ENCODE data around the gene RALGDS.

Gene RALGDS

DNA sequence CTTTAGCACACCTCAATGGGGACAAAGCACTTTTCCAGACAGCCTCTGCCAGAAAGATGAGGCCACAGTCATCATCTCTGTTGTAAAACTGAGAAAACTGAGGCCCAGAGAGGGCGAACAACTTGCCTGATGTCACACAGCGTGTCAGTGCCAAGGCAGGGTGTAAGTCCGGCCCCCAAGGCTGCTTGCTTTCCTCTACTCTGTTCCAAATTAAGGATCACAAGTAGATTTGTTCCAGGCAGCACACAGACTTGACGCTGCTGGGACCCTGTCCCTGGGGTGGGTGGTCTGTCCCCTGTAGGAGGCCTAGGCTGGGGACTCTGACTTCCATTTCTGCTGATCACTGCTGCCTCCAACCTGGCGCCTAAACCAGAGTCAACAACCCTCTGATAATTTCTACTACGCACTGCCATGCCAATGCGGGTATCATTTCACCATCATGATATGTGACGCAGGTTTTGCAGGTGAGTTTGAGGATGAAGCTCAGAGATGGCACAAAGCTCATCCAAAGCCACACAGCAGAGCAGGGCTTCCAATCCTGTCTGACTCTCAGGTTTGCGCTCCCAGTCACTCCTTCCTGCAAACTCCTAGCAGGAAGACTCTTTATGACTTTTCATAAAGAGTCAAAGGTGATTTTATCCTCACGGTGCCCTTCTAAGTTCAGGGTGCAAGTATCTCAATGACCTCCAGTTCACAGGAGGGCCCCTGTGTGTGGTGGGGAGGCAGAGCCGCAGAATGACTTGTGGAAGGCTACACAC lies 13.5 kb upstream of the RALGDS start:
- no peak for DNase-seq (ENCODE audit: low read depth)

DNA sequence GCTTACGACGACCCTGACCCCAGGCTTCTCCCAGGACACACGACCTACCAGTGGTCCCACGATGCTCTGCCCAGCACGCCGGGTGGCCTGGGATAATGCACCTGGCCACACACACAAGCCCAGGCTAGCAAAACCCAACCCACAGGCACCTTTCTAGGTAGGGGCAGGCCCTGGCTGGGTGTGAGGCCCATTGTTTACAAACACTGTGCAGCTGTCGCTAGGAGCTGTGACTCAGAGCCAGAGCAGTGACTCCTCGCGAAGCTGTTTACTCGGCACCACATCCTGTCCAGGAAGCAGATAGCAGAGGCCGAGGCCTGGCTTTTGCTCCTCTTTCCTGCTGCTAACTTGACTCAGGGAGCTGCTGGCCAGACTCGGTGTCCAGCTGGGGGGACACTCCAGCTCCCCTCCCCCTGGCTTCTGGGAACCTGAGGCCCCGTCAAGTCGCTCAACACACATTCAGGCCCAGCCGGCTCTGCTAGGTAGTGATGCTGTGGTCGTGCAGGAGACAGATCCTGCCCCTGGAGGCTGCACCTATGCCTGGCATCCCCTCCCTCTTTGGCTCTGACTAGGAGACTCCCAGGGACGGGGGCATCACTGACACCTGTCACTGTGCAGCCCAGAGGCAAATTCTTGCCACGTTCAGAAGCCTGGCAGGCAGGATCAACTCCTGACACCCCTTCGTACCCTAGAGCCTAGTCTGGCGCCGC lies 12.8 kb upstream of the RALGDS start:
- peak; percentile 80 for DNase-seq (ENCODE audit: low read depth)

DNA sequence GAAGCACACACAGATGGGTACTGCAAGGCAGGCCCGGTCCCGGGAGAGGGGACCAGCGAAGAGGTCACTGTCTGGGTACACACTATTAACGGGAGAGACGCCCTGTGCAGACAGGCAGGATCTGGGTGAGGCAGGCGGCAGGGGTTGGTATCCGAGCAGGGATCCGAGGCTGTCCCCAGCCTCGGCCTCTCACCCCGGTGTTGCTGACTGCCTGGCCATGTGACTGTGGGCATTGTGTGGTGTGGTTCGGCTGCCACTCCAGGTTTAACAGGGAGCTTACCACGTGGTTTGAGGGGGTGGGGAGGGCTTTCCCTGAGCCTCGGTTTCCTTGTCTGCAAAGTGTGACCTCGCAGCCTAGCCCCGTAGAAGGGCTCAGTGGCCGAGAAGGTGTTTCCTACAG lies 11.1 kb upstream of the RALGDS start:
- no peak for DNase-seq (ENCODE audit: low read depth)

DNA sequence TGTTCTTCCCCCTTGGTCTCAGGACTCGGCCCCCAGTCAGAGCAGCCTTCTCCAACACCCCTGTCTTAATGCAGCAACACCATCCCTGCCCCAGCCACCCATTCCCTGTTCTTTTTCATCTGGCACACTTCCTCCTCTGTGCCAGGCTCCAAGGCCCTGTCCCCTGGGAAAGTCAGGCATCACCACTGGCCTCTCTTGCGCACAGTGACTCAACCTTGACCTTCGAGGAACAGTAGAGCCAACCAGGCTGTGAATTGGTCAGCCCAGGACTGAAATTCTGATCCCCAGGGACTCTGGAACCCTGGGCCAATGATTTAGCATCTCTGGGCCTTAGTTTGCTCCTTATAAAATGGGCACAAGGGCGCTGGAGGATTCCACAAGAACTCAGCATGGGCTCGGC lies 10.5 kb upstream of the RALGDS start:
- no peak for DNase-seq (ENCODE audit: low read depth)

DNA sequence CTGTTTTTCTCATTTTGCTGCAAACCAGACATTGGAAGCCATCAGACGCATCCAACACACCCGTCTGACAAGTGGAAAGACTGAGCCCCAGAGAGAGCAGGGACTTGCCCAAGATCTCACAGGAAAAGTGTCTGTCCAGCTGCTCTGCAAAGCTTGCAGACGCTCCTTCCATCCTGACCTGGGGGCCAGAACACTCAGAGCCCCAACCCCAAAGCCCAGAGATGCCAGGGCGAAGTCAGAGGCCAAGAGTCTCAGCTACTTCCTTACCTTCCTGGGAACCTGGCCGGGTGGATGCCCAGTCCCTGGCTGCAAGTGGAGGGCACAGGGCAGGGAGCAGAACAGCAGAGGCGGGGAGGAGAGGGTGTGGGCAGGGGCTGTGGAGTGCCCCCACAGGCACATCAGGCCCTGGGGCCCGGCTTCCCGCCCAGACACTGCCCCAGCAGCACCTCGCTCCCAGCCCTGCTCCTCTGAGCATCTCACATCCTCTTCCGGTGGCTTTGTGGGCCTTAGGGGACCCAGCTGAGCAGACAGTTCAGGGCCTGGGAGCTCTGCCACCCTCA lies 9.7 kb upstream of the RALGDS start:
- no peak for DNase-seq (ENCODE audit: low read depth)

DNA sequence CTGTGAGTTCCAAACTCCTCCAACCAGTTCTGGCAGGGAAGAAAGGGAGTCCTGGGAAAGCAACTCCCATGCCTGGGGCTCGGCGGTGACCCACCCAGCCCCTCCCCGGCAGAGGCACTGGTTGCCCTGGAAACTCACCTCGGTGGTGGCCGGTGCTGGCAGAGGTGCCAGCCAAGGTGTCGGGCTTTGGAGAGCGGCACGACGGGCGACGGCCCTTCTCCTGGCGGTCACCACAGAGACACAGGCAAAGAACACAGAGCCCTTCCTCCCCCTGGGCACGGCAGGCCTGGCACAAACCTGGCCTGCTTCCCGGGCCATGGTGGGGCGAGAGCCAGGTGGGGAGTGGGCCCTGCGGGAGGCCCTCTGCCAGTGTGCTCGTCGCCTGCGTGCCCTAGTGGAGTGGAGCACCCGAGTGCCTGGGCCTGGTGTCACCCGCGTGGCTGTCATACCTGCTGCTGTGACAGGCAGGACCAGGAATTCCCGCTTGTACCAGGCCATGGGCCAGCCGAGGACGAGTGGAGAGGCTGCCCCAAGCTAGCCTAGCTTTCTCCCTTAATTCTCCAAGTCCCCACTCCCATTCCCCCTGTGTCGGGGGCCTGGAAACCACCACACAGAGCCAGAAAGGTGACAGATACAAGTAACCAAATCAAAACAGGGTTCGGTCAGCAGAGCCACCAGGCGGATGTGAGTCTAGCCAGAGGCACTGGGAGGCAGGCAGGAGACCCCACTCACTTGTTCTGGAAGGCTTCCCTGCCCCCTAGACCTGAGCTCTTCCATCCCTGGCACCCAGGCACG lies 8.2 kb upstream of the RALGDS start:
- DNase-seq (ENCODE audit: low read depth) = no peak

DNA sequence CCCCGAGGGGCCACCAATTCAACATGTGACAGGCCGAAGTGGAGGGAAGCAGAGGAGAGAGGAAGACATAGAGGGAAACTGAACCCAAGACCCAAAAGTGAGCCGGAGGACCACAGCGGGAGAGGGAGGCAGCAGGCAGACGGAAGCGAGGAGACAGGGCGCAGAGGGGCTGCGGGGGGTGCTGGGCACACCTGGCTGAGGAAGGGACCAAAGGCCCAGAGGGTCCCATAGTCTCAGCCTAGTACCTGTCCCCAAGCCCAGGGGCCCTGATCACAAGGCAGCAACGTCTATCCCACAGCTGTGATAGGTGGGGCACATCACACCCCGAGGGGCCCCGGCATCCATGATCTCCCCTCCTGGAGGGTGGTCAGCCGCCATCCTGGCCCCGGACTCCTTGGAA lies 7.1 kb upstream of the RALGDS start:
- no peak for DNase-seq (ENCODE audit: low read depth)

DNA sequence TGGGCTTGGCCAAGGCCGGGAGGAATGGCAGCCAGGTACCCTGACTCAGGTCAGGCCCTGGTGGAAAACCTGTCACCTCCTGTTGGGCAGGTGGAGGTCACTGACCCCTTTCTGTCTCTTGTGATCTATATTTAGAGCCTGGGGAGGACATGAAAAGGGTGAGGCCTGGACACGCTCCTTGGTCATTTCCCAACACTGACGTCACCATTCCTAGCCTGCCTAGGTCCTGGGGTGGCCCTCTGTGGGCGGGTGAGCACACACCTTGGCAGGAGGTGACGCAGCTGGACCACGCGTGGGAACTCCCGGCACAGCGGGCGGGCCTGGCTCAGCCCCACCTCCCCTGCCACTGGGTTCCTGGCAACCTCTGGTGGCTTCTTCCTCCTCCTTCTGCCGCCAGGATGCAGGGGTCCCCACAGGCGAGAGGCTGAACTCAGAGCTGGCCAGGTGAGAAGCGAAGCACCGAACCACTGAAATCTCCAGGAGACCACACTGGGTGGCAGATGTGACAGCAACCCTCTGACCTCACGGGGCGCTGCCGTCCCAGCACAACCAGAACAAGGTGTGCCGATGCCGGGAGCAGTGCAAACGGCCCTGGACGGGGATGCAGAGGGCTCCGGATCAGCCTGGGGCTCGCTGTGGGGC lies 6.4 kb upstream of the RALGDS start:
- DNase-seq (ENCODE audit: low read depth) = peak; percentile 52

DNA sequence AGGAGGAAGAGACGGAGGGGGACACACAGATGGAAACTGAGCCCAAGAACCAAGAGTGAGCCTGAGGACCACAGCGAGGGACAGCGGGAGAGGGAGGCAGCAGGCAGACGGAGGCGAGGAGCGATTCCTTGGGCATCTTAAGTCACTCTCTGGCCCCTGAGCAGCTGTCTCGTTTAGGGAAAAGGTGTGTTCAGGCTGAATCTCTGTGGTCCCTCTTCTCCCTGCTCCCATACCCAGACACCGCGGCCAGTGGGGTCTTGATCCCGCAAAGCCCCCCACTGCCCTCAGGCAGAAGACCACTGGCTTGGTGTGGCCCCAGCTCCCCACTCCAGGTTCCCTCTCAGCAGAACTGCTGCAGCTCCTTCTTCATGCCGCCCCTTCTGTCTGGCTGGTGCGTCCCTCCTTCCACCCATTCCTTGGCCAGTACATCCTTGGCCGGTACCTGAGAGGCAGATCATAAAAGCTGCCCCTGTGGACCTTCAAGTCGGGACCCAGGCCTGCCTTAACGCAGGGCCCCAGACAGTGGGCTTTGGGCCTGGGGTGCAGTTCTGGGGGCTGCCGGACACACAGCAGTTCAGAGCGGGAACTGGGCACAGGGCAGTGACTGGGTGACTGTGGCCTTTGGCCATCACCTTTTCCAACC lies 5.8 kb upstream of the RALGDS start:
- no peak for DNase-seq (ENCODE audit: low read depth)

DNA sequence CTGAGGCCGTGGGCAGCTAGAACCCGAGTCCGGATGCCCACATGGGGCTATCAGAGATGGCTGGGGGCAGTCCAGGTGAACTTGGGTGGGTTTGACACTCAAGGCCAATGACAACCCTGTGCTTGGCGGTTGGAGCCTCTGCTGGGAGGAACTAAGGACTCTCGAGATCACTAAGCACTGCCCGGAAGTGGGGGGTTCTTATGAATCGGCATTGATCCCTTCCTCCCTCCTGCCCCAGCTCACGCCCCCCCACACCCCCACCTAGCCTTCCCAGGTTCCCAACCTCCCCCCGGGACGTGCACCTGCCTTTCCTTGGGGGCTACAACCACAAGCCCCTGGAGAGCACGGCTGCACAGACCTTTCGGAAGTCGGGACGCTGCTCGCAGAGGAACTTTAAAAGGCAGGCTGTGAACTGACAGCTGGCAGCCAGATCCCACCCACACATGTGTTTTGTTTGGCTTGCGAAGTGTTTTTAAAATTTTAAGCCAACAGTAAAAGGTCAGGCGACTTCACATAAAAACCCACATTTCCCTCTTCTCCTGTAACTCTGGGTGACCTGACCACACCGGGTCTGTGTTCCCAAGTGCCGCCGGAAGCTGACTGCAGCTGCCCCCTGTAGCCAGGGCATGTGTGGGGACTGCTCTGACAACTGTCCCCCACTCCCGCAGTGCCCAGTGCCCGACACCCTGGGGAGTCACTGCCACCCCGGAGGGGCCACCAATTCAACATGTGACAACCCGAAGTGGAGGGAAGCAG lies 5.1 kb upstream of the RALGDS start:
- DNase-seq (ENCODE audit: low read depth) = no peak

DNA sequence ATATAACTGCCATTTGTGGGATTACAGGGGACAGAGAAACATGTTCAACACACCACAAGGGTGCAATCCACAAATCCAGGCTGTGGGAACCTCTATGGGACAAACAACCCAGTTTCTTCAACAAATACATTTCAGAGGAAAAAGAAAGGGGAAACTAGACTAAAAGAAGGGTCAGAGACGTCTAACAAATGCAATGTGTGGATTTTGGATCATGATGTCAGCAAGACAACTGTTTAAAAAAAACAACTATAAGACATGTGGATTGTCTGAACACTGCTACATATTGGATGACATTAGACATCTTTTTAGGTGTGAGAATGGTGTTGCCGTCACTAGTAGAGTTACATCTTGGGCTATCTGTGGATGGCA lies 3.9 kb upstream of the RALGDS start:
- no peak for DNase-seq (ENCODE audit: low read depth)

DNA sequence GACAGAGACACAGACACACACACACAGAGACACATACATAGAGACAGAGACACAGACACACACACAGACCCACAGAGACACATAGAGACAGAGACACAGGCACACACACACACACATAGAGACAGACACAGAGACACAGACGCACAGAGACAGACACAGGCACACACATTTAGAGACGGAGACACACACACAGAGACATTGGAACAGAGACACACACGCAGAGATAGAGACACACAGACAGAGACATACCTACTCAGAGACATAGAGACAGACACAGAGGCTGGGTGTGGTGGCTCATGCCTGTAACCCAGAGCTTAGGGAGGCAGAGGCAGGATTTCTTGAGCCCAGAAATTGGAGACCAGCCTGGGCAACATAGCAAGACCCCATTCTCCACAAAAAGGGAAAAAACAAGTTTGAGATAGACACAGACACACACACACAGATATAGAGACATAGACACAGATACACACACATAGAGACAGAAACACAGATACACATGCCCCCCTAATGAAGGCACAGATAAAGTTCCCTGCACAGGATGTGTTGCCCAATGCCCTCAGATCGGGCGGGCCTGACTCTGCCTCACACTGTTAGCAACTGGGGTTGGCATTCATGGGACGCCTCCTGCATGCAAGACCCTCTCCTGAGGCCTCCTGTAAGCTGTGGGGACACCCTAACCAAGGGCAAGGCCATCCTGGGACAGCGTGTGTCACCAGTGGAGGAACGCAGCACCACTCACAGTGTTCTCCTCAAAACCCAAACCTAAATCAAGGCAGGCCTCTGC lies 3.3 kb upstream of the RALGDS start:
- no peak for DNase-seq (ENCODE audit: low read depth)

DNA sequence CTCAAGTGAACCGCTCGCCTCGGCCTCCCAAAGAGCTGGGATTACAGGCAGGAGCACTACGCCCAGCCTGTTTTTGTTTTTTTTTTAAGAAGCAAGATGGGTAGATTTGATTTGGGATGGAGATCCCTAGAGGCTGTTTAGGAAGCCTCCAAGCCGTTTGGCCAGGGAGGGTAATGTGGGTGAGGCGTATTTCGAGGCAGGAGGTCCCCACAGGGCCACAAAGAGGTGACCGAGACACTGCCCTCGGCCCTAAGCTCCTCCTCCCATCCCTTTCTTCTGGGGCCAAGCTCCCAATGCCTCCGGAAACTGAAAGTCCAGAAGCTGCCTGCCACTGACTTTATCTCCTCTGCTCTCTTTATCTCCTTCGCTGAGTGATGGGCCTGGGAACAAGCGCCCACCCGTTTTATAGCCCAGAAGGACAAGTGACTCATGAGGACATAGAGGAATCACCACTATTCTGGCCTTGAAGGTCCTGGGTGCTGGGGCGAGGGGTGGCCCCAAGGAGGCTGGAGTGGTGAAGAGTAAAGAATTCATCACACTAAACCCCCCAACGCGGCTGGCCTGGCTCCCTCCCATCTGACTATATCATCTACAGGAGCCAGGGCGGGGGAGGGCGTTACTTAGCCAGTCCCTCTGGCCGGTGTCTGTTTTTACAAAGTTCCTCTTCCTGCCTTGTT lies 2.0 kb upstream of the RALGDS start:
- no peak for DNase-seq (ENCODE audit: low read depth)

DNA sequence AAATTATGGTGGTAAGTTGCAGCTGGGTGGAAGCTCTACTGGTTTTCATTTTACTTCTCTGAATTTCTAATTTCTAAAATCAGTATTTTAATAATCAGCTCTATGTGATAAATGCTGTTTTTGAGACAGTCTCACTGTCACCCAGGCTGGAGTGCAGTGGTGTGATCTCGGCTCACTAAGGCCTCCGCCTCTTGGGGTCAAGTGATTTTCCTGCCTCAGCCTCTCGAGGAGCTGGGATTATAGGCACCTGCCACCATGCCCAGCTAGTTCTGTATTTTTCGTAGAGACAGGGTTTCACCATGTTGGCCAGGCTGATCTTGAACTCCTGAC lies 1.5 kb upstream of the RALGDS start:
- DNase-seq (ENCODE audit: low read depth) = no peak

DNA sequence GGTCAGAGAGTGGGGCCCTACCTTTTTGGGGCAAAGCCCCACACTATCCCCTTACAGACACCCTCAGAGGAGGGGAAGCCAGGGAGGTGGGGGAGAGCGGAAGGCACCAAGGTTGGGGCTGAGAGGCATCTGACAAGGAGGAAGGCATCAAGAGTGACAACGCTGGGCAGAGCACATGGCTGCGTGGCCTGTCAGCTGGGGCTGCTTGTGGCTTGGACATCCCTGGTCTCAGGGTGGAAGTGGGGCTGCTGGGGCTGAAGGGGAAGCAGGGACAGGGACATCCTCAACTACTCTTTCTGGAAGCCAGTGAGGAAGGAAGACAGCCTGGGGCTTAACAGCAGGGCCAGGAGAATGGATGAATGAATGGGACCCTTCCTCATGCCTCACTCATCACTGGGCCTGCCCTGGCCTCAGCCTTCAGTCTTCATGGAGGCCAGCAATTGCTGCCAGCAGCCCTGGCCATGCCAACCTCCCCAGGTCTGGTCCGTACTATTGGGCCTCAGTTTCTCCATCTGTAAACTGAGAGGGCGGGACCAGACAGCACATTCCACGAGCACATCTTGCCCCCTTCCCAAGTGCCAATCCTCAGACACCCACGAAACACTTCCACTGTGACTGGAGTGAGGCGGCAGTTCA lies 993 bp upstream of the RALGDS start:
- DNase-seq (ENCODE audit: low read depth) = no peak

DNA sequence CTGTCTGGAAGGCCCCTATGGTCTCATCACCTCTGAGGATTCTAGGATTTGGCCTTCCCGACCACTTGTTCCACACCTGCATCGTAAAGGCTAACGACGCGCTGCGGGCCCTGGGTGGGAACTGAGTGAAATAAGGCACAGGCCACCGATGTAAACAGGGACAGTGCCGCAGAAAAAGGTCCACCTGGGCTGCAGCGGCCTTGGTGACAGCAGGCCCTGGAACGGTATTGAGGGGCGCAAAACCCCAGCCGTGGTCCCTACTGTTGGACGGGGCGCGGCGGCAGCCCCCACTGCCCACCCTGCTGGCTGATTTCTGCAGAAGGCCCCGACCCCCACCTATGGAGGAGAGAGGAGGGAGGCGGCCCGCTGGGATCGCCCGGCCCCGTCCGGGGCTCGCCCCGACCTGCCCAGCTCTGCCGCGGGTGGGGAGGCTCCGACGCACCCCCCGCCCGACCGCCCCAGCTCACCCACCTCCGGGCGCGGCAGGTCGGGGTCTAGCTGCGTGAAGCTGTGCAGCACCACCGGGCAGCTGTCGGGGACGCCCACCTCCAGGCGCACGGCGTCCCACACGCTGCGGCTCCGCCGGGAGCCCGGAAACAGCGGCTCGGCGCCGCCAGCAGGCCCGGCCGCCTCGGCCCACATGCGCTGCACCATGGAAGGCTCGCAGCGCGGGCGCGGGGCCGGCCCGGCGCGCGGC lies 391 bp downstream of the RALGDS start:
- no peak for DNase-seq (ENCODE audit: low read depth)

DNA sequence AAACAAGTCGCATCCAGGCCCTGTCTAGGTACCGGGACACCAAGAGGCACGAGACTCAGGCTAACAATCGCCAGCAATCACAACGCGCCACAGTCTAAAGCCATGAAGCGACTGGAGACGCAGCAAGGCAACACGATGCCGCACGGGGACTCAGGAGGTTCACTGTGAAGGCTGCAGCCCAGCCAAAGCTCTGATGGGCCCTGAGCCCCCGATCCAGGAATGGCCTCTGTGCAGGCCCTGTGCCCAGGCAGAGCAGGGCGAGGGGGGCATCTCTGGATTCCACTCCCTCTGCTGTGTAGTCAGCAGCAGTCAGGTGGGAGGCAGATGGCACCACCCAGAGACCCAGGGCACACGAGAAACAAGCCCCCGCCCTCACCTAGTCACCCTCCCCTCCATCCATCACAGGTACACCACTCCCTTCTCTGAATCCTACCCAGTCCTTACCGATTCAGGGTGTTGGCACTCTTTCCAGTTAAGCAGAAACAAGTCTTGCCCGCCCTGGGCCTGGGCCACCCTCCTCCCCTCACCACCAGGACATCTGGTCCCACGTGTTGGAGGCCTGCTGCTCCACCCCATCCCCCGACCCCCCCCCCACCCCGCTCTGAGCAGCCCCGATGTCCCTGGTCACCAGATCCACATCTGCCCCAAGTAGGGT lies 1.1 kb downstream of the RALGDS start:
- DNase-seq (ENCODE audit: low read depth) = no peak

Measured in activated T-helper 9 cell treated with anti-CD3 and anti-CD28 coated beads, Interleukin-2, amount 50 U/mL, for 16 hours (primary cell).